Measurements from ENCODE around the gene CD2.

The CD2 gene

GRCh38 chr1:116794371-116794770, 40.1 kb downstream of the CD2 start:
- Mint-ChIP-seq H3K27ac (no peak overlapping the region), H3K9me3 (peaks cover 4% of the 10 kb centered on the region), H3K36me3 (ENCODE audit: low read depth) (peaks cover 7% of the 10 kb centered on the region), H3K27me3 (ENCODE audit: low read depth) (no peaks in the 10 kb centered on the region), H3K4me1 (ENCODE audit: low read depth) (peaks cover 46% of the 10 kb centered on the region), H3K4me3 (no peak overlapping the region)
- no peak for DNase-seq (ENCODE audit: low spot score)

- H3K27me3 Mint-ChIP-seq (ENCODE audit: low read depth) = no peaks in the 10 kb centered on the region
- no peak overlapping the region for H3K27ac Mint-ChIP-seq
- H3K4me3 Mint-ChIP-seq = no peak overlapping the region
- H3K4me1 Mint-ChIP-seq (ENCODE audit: low read depth) = peaks cover 48% of the 10 kb centered on the region
- DNase-seq (ENCODE audit: low spot score) = no peak
- peaks cover 4% of the 10 kb centered on the region for H3K9me3 Mint-ChIP-seq
- H3K36me3 Mint-ChIP-seq (ENCODE audit: low read depth) = peaks cover 7% of the 10 kb centered on the region
Observed at GRCh38 chr1:116794804-116795481, 40.7 kb downstream of the CD2 start.

- Mint-ChIP-seq H3K27ac (no peak overlapping the region), H3K9me3 (peaks cover 4% of the 10 kb centered on the region), H3K4me3 (no peak overlapping the region), H3K4me1 (ENCODE audit: low read depth) (peaks cover 48% of the 10 kb centered on the region), H3K27me3 (ENCODE audit: low read depth) (no peaks in the 10 kb centered on the region), H3K36me3 (ENCODE audit: low read depth) (peaks cover 7% of the 10 kb centered on the region)
- DNase-seq (ENCODE audit: low spot score) = no peak
Observed at GRCh38 chr1:116795482-116795829, 41.2 kb downstream of the CD2 start.

- Mint-ChIP-seq H3K9me3 (no peaks in the 10 kb centered on the region), H3K27me3 (ENCODE audit: low read depth) (no peaks in the 10 kb centered on the region), H3K4me3 (peak overlapping the region; percentile 77), H3K27ac (peak overlapping the region; percentile 85), H3K36me3 (ENCODE audit: low read depth) (peaks cover 5% of the 10 kb centered on the region), H3K4me1 (ENCODE audit: low read depth) (peaks cover 84% of the 10 kb centered on the region)
- DNase-seq (ENCODE audit: low spot score) = no peak
Observed at GRCh38 chr1:116804736-116805135, 50.5 kb downstream of the CD2 start.

GRCh38 chr1:116805398-116805797, 51.2 kb downstream of the CD2 start:
- peak overlapping the region; percentile 85 for H3K27ac Mint-ChIP-seq
- H3K27me3 Mint-ChIP-seq (ENCODE audit: low read depth) = no peaks in the 10 kb centered on the region
- H3K9me3 Mint-ChIP-seq = no peaks in the 10 kb centered on the region
- peaks cover 5% of the 10 kb centered on the region for H3K36me3 Mint-ChIP-seq (ENCODE audit: low read depth)
- H3K4me1 Mint-ChIP-seq (ENCODE audit: low read depth) = peaks cover 84% of the 10 kb centered on the region
- peak overlapping the region; percentile 77 for H3K4me3 Mint-ChIP-seq
- no peak for DNase-seq (ENCODE audit: low spot score)

- Mint-ChIP-seq H3K36me3 (ENCODE audit: low read depth) (peaks cover 7% of the 10 kb centered on the region), H3K27me3 (ENCODE audit: low read depth) (no peaks in the 10 kb centered on the region), H3K27ac (peak overlapping the region; percentile 85), H3K4me3 (peak overlapping the region; percentile 77), H3K4me1 (ENCODE audit: low read depth) (peaks cover 81% of the 10 kb centered on the region), H3K9me3 (no peaks in the 10 kb centered on the region)
- DNase-seq (ENCODE audit: low spot score) = peak; percentile 63
Observed at GRCh38 chr1:116806245-116806644, 52.0 kb downstream of the CD2 start.

GRCh38 chr1:116806671-116807070, 52.4 kb downstream of the CD2 start:
- peaks cover 8% of the 10 kb centered on the region for H3K36me3 Mint-ChIP-seq (ENCODE audit: low read depth)

GRCh38 chr1:116807394-116808199, 53.4 kb downstream of the CD2 start:
- Mint-ChIP-seq H3K4me1 (ENCODE audit: low read depth) (peaks cover 74% of the 10 kb centered on the region), H3K36me3 (ENCODE audit: low read depth) (peaks cover 16% of the 10 kb centered on the region), H3K4me3 (peak overlapping the region; percentile 68), H3K27me3 (ENCODE audit: low read depth) (no peaks in the 10 kb centered on the region), H3K9me3 (peaks cover 10% of the 10 kb centered on the region), H3K27ac (peak overlapping the region; percentile 85)
- no peak for DNase-seq (ENCODE audit: low spot score)

More at GRCh38 chr1:116806671-116807070, 52.4 kb downstream of the CD2 start:
- no peak for DNase-seq (ENCODE audit: low spot score)
- no peaks in the 10 kb centered on the region for H3K27me3 Mint-ChIP-seq (ENCODE audit: low read depth)
- H3K9me3 Mint-ChIP-seq = peaks cover 1% of the 10 kb centered on the region
- H3K4me1 Mint-ChIP-seq (ENCODE audit: low read depth) = peaks cover 78% of the 10 kb centered on the region
- H3K4me3 Mint-ChIP-seq = peak overlapping the region; percentile 77
- peak overlapping the region; percentile 85 for H3K27ac Mint-ChIP-seq

- peaks cover 70% of the 10 kb centered on the region for H3K4me1 Mint-ChIP-seq (ENCODE audit: low read depth)
- H3K4me3 Mint-ChIP-seq = peak overlapping the region; percentile 68
Observed at GRCh38 chr1:116808200-116808847, 54.1 kb downstream of the CD2 start.

GRCh38 chr1:116808848-116809508, 54.7 kb downstream of the CD2 start:
- no peak for DNase-seq (ENCODE audit: low spot score)
- Mint-ChIP-seq H3K4me1 (ENCODE audit: low read depth) (peaks cover 69% of the 10 kb centered on the region), H3K27me3 (ENCODE audit: low read depth) (no peaks in the 10 kb centered on the region), H3K9me3 (peaks cover 24% of the 10 kb centered on the region), H3K27ac (peak overlapping the region; percentile 85), H3K4me3 (peak overlapping the region; percentile 68), H3K36me3 (ENCODE audit: low read depth) (peaks cover 29% of the 10 kb centered on the region)

More at GRCh38 chr1:116808200-116808847, 54.1 kb downstream of the CD2 start:
- Mint-ChIP-seq H3K9me3 (peaks cover 18% of the 10 kb centered on the region), H3K27me3 (ENCODE audit: low read depth) (no peaks in the 10 kb centered on the region), H3K27ac (peak overlapping the region; percentile 85), H3K36me3 (ENCODE audit: low read depth) (peaks cover 23% of the 10 kb centered on the region)
- no peak for DNase-seq (ENCODE audit: low spot score)

GRCh38 chr1:116811321-116811720, 57.1 kb downstream of the CD2 start:
- Mint-ChIP-seq H3K27me3 (ENCODE audit: low read depth) (no peaks in the 10 kb centered on the region), H3K27ac (no peak overlapping the region), H3K9me3 (peaks cover 30% of the 10 kb centered on the region), H3K4me3 (no peak overlapping the region), H3K36me3 (ENCODE audit: low read depth) (peaks cover 33% of the 10 kb centered on the region), H3K4me1 (ENCODE audit: low read depth) (peaks cover 64% of the 10 kb centered on the region)
- no peak for DNase-seq (ENCODE audit: low spot score)

GRCh38 chr1:116814926-116815723, 60.9 kb downstream of the CD2 start:
- Mint-ChIP-seq H3K9me3 (peaks cover 30% of the 10 kb centered on the region), H3K4me3 (peak overlapping the region; percentile 44), H3K27me3 (ENCODE audit: low read depth) (no peaks in the 10 kb centered on the region), H3K27ac (peak overlapping the region; percentile 58), H3K36me3 (ENCODE audit: low read depth) (peaks cover 31% of the 10 kb centered on the region), H3K4me1 (ENCODE audit: low read depth) (peaks cover 57% of the 10 kb centered on the region)
- DNase-seq (ENCODE audit: low spot score) = no peak

- DNase-seq (ENCODE audit: low spot score) = peak; percentile 61
- Mint-ChIP-seq H3K27ac (peak overlapping the region; percentile 40), H3K9me3 (peaks cover 19% of the 10 kb centered on the region), H3K4me1 (ENCODE audit: low read depth) (peaks cover 48% of the 10 kb centered on the region), H3K36me3 (ENCODE audit: low read depth) (peaks cover 20% of the 10 kb centered on the region), H3K4me3 (peak overlapping the region; percentile 47), H3K27me3 (ENCODE audit: low read depth) (no peaks in the 10 kb centered on the region)
Observed at GRCh38 chr1:116817582-116818064, 63.4 kb downstream of the CD2 start.
